Activated CD8-positive, alpha-beta T cell treated with anti-CD3 and anti-CD28 coated beads for 36 hours (primary cell): ENCODE measurements around the gene PRKG1. TPM values are rescaled to one million over a fixed set of nuclear protein-coding genes. Genes with fewer than 3 reads are reported as not detected.

Source experiments
- ATAC-seq: fragments of 200-7000 bp; cut with Tn5 transposase; one replicate; pipeline ENCODE4 v1.10.0; 2021; ENCODE audit warnings: mild to moderate bottlenecking, moderate library complexity
- CTCF ChIA-PET: fragments of 350-600 bp; sonication (Branson Sonifier 250); formaldehyde crosslinking; loops from one replicate; lab custom pipeline; 2021; ENCODE audit warnings: antibody characterized with exemption; lab: Charles Lee
- POLR2A ChIA-PET: fragments of 350-600 bp; sonication (Branson Sonifier 250); formaldehyde crosslinking; loops from one replicate; lab custom pipeline; 2021; ENCODE audit warnings: antibody characterized with exemption; lab: Charles Lee
- DNase-seq: peaks from one replicate; pipeline ENCODE4 v3.0.0-alpha.2; 2020
- H3K27ac Mint-ChIP-seq: one replicate; pipeline ENCODE4 v1.8.0; 2021; ENCODE audit warnings: mild to moderate bottlenecking, mixed read lengths
- H3K27me3 Mint-ChIP-seq: one replicate; pipeline ENCODE4 v1.8.0; 2021; ENCODE audit warnings: mixed read lengths
- H3K36me3 Mint-ChIP-seq: one replicate; pipeline ENCODE4 v1.8.0; 2021; ENCODE audit warnings: low read depth, mixed read lengths
- H3K4me1 Mint-ChIP-seq: one replicate; pipeline ENCODE4 v1.8.0; 2021; ENCODE audit warnings: low read depth, mixed read lengths
- H3K4me3 Mint-ChIP-seq: one replicate; pipeline ENCODE4 v1.8.0; 2021; ENCODE audit warnings: mild to moderate bottlenecking, moderate library complexity, mixed read lengths
- H3K9me3 Mint-ChIP-seq: one replicate; pipeline ENCODE4 v1.8.0; 2021; ENCODE audit warnings: mixed read lengths
- intact Hi-C: fragments of 100-400 bp; cut with micrococcal nuclease; formaldehyde crosslinking; loops from one replicate; pipeline ENCODE4 v1.10.0; 2022
- total RNA-seq, 2 experiments: library from RNA; stranded (reverse); gene quantifications; one replicate each; pipeline ENCODE4 v1.2.3, GENCODE V29; 2021
- TF ChIP-seq, protein P1 (sequence below): fragments of 200-600 bp; IDR thresholded peaks from one replicate; pipeline ENCODE4 v1.8.0; 2022; ENCODE audit warnings: antibody characterized with exemption, mild to moderate bottlenecking

The PRKG1 gene
- total RNA-seq, 2 experiments from 2014 or later = not detected

DNA sequence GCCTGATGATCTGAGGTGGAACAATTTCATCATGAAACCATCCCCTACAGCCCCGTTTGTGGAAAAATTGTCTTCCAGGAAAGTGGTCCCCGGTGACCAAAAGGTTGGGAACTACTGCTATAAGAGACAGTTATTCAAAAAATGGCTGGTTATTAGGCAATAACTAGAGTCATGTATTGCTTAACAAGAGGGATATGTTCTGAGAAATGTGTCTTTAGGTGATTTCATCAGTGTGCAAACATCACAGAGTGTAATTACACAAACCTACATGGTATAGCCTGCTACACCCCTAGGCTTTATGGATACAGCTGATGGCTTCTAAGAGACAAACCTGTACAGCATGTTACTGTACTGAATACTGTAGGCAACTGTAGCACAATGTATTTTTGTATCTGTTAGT, 696.4 kb downstream of the PRKG1 start:
- H3K4me3 Mint-ChIP-seq = no peak overlapping the region
- ATAC-seq (no peak), DNase-seq (no peak)
- no peaks in the 10 kb centered on the region for H3K36me3 Mint-ChIP-seq
- ChIA-PET POLR2A (no interaction called here), CTCF (no interaction called here)
- H3K4me1 Mint-ChIP-seq = no peaks in the 10 kb centered on the region
- H3K27me3 Mint-ChIP-seq = peaks cover 2% of the 10 kb centered on the region
- H3K9me3 Mint-ChIP-seq = peaks cover 4% of the 10 kb centered on the region
- TF ChIP-seq, protein P1, sequence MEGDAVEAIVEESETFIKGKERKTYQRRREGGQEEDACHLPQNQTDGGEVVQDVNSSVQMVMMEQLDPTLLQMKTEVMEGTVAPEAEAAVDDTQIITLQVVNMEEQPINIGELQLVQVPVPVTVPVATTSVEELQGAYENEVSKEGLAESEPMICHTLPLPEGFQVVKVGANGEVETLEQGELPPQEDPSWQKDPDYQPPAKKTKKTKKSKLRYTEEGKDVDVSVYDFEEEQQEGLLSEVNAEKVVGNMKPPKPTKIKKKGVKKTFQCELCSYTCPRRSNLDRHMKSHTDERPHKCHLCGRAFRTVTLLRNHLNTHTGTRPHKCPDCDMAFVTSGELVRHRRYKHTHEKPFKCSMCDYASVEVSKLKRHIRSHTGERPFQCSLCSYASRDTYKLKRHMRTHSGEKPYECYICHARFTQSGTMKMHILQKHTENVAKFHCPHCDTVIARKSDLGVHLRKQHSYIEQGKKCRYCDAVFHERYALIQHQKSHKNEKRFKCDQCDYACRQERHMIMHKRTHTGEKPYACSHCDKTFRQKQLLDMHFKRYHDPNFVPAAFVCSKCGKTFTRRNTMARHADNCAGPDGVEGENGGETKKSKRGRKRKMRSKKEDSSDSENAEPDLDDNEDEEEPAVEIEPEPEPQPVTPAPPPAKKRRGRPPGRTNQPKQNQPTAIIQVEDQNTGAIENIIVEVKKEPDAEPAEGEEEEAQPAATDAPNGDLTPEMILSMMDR = no peak
- intact Hi-C loops = no loop called here
- no peak overlapping the region for H3K27ac Mint-ChIP-seq

DNA sequence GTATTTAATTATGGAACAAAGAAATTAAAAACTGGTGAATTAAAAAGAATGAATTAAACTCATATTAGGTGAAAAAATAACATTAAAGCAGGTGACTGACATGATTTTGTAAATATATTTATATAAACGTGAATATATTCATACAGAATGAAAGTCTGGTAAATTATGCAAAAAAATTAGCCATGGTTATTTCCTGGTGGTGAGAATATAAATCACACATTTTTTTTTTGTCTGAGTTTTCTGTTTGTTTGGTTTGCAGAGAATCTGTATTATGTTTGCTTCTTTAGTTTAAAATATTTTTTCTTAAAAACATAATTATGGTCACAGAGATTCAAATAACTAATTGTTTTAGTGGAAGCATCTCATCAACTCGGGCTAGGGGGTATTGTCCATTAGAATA, 698.1 kb downstream of the PRKG1 start:
- Mint-ChIP-seq H3K27ac (no peak overlapping the region), H3K9me3 (no peaks in the 10 kb centered on the region), H3K4me3 (no peak overlapping the region), H3K36me3 (no peaks in the 10 kb centered on the region), H3K4me1 (no peaks in the 10 kb centered on the region), H3K27me3 (no peaks in the 10 kb centered on the region)
- ATAC-seq (no peak), DNase-seq (no peak)
- ChIA-PET CTCF (no interaction called here), POLR2A (no interaction called here)
- intact Hi-C loops = no loop called here
- TF ChIP-seq, protein P1 = no peak

DNA sequence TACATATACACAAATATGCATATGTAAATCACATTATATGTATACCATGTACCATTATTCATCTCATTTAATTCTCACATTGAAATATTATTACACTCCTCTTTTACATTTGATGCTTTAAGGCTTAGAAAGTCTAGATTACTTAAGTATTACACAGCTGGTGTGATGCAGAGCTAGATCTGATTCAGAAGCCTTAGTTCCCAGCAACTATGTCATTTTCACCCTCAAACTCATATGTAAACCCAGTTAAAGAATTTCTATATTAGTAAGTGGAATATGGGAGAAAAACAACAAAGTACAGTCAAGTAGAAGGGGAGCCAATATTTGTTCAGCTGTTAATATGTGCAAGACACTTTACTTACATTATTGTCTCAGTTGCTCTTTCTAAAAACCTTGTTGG, 699.4 kb downstream of the PRKG1 start:
- DNase-seq = no peak
- ATAC-seq = no peak
- Mint-ChIP-seq H3K4me3 (no peak overlapping the region), H3K9me3 (no peaks in the 10 kb centered on the region), H3K27ac (no peak overlapping the region), H3K36me3 (no peaks in the 10 kb centered on the region), H3K27me3 (no peaks in the 10 kb centered on the region), H3K4me1 (no peaks in the 10 kb centered on the region)
- TF ChIP-seq, protein P1 = no peak
- ChIA-PET POLR2A (no interaction called here), CTCF (interaction anchor here (0.9 to 1.8 kb wide), 2 partner anchors 9 to 186 kb away, joined by 3 to 6 read pairs; no protein-coding TSS in a partner anchor)
- intact Hi-C loops = no loop called here

DNA sequence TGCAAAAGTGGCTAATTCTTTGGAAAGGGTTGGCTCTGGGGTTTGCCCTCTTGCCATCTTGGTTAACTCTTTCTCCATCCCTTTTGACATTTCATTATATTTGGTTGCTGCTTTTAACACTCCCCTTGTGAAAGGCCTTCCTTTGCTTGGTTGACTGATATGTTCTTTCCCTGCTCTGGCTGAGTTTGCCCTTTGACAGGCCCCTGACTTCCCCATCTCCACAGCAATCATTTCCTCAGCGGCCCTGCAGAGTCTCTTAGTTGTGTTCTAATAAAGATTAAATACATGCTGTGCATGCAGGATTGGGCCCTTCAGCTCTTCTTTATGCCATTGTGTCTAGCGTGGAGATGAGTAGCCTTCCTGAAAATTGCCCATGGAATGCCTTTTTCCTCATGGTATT, 709.7 kb downstream of the PRKG1 start:
- Mint-ChIP-seq H3K9me3 (no peaks in the 10 kb centered on the region), H3K36me3 (no peaks in the 10 kb centered on the region), H3K27me3 (no peaks in the 10 kb centered on the region), H3K27ac (no peak overlapping the region), H3K4me1 (no peaks in the 10 kb centered on the region), H3K4me3 (no peak overlapping the region)
- intact Hi-C loops = no loop called here
- no peak for DNase-seq
- ATAC-seq = no peak
- POLR2A ChIA-PET = no interaction called here
- CTCF ChIA-PET = no interaction called here
- TF ChIP-seq, protein P1 = no peak

DNA sequence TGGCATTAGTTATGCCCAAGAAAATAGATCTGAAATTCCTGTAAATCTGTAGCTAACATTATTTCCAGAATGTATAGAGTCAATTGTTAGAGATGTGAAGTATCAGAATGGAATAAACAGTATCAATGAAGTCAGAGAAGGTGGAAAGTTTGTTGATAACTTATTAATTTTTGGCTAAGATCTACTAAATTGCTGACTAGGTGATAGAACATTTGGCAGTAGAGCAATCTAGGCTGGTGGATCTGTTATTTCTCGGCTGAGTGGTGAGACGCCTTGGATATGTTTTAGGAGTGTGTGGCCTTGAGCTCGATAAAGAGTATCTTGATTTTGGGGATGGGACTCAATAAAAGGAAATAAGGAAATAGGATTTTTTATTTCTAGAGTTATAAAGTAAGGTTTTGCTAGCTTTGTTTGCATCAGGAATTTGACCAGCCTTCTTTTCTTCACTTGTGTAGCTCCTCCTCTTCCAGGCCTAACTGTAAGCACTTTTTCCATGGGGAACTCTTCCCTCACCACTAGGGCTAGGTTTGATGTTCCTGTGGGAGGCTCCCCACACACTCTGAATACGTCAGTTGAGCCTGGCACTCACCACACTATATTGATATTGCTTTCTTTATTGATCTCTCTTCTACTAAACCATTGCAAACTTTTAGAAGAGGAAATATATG, 711.9 kb downstream of the PRKG1 start:
- no peaks in the 10 kb centered on the region for H3K36me3 Mint-ChIP-seq
- H3K27ac Mint-ChIP-seq = no peak overlapping the region
- ATAC-seq = no peak
- H3K27me3 Mint-ChIP-seq = peaks cover 2% of the 10 kb centered on the region
- H3K4me1 Mint-ChIP-seq = no peaks in the 10 kb centered on the region
- no peak overlapping the region for H3K4me3 Mint-ChIP-seq
- DNase-seq = no peak
- TF ChIP-seq, protein P1 = no peak
- ChIA-PET POLR2A (no interaction called here), CTCF (interaction anchor here (1.2 kb wide), 1 partner anchor 20 kb away, joined by 3 read pairs; no protein-coding TSS in a partner anchor)
- peaks cover 1% of the 10 kb centered on the region for H3K9me3 Mint-ChIP-seq
- intact Hi-C loops = no loop called here
